Renal cortex interstitium (tissue), 15 donors: ENCODE data around the gene ZNF736. TPM values are rescaled to one million over a fixed set of nuclear protein-coding genes. Genes with fewer than 3 reads are reported as not detected.
"Not testable (repeated sequence)": the region's sequence is repeated elsewhere in the genome, so short reads cannot be mapped to it uniquely, and the experiment has no call there.

Experiments used
- DNase-seq, 11 donors: peaks; one replicate each; pipeline ENCODE4 v3.0.0-alpha.2; 2013; ENCODE audit warnings: low read depth in 9 of 11, low spot score in 4 of 11; ENCODE audit errors: extremely low read depth in 1 of 11
- long read RNA-seq, 16 experiments: transcript quantifications; one replicate each; lab custom pipeline, GENCODE V29; 2026
- polyA plus RNA-seq, 3 donors: library from polyadenylated mRNA; unstranded; fragments of 120-200 nt; gene quantifications; one replicate each; pipeline ENCODE4 v1.2.1, GENCODE V29; 2013; ENCODE audit not compliant: insufficient read length in 3 of 3

The ZNF736 gene
- 10 to 100 TPM; 16.0 to 33.3 (median 16.6) TPM for polyA plus RNA-seq
- long read RNA-seq, donor 1, partial matches to known transcripts = 0 of 2 reads
- long read RNA-seq, donor 1, other reads (novel, unspliced or antisense) = 0 of 2 reads
- long read RNA-seq, donor 2 = 0 reads
- long read RNA-seq, donor 3, partial matches to known transcripts = 0 of 3 reads
- long read RNA-seq, donor 3, other reads (novel, unspliced or antisense) = 0 of 3 reads
- long read RNA-seq, donor 4, full-length matches to known transcripts = 4 of 4 reads
- long read RNA-seq, donor 4, partial matches to known transcripts = 0 of 4 reads
- long read RNA-seq, donor 4, other reads (novel, unspliced or antisense) = 0 of 4 reads
- long read RNA-seq, donor 5 = 0 reads
- long read RNA-seq, donor 6, full-length matches to known transcripts = 5 of 5 reads
- long read RNA-seq, donor 6, partial matches to known transcripts = 0 of 5 reads
- long read RNA-seq, donor 6, other reads (novel, unspliced or antisense) = 0 of 5 reads
- long read RNA-seq, donor 7, partial matches to known transcripts = 0 of 5 reads
- long read RNA-seq, donor 7, other reads (novel, unspliced or antisense) = 0 of 5 reads
- long read RNA-seq, donor 8 = 0 reads
- long read RNA-seq, donor 9, partial matches to known transcripts = 0 of 1 reads
- long read RNA-seq, donor 9, other reads (novel, unspliced or antisense) = 0 of 1 reads
- long read RNA-seq, donor 10, full-length matches to known transcripts = 3 of 3 reads
- long read RNA-seq, donor 10, partial matches to known transcripts = 0 of 3 reads
- long read RNA-seq, donor 10, other reads (novel, unspliced or antisense) = 0 of 3 reads
- long read RNA-seq, donor 11 = 0 reads
- long read RNA-seq, donor 12 = 0 reads
- long read RNA-seq, donor 13 = 0 reads
- long read RNA-seq, donor 14, full-length matches to known transcripts = 1 of 1 reads
- long read RNA-seq, donor 14, partial matches to known transcripts = 0 of 1 reads
- long read RNA-seq, donor 14, other reads (novel, unspliced or antisense) = 0 of 1 reads
- long read RNA-seq, donor 15, partial matches to known transcripts = 0 of 2 reads
- long read RNA-seq, donor 15, other reads (novel, unspliced or antisense) = 0 of 2 reads
- long read RNA-seq, donor 16, full-length matches to known transcripts = 12 of 12 reads
- long read RNA-seq, donor 16, partial matches to known transcripts = 0 of 12 reads
- long read RNA-seq, donor 16, other reads (novel, unspliced or antisense) = 0 of 12 reads

DNA sequence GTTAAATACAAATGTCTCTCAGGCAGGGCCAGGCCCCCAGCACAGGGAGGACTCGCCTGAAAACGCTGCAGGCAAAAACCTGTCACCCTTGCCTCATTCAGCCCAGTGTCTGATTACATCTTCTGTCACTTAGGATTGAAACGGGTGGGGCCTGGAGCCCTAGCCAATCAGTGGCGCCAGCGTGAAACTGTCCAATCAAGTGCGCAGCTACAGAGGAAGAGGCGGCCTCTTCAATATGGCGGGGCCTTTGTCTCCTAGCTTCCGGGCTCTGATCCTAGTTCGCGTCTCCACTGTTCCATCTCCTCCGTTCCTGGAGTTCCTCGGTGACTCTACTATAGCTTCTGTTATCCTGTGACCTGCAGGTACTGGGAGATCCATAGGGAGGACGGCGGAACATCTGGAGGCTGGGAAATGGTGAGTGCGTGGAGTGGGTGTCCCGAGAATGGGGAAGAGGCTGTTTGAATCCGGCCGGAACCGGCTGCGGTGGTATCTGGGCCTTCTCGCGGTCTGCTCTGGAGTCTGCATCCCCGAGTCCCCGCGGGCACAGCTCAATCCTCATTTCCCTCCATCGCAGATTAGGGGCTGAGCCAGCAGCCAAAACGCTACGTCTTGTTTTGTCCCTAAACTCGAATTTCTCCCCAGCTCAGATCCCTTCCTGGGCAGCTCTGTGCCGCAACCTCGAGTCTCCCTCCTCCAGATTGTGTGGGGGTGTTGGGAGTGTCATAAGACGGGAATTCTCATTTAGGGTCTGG is at the start of gene ZNF736:
TSS of gene ZNF736 (plus strand) at position 222 of the 752 bp plus-strand sequence. CDS start at position 412, 190 bp downstream.
- peak; percentile 83 to 93 (median 87) for DNase-seq

DNA sequence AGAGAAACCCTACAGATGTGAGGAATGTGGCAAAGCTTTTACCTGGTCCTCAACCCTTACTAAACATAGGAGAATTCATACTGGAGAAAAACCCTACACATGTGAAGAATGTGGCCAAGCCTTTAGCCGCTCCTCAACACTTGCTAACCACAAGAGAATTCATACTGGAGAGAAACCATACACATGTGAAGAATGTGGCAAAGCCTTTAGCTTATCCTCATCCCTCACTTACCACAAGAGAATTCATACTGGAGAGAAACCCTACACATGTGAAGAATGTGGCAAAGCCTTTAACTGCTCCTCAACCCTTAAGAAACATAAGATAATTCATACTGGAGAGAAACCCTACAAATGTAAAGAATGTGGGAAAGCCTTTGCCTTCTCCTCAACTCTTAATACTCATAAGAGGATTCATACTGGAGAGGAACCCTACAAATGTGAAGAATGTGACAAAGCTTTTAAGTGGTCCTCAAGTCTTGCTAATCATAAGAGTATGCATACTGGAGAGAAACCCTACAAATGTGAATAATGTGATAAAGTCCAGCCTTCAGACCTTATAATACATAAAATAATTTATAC is 47.3 kb upstream of the ZNF736 start:
- DNase-seq = no peak

GRCh38 chr7:64277630-64278029 is 36.1 kb upstream of the ZNF736 start:
- DNase-seq = no peak

DNA sequence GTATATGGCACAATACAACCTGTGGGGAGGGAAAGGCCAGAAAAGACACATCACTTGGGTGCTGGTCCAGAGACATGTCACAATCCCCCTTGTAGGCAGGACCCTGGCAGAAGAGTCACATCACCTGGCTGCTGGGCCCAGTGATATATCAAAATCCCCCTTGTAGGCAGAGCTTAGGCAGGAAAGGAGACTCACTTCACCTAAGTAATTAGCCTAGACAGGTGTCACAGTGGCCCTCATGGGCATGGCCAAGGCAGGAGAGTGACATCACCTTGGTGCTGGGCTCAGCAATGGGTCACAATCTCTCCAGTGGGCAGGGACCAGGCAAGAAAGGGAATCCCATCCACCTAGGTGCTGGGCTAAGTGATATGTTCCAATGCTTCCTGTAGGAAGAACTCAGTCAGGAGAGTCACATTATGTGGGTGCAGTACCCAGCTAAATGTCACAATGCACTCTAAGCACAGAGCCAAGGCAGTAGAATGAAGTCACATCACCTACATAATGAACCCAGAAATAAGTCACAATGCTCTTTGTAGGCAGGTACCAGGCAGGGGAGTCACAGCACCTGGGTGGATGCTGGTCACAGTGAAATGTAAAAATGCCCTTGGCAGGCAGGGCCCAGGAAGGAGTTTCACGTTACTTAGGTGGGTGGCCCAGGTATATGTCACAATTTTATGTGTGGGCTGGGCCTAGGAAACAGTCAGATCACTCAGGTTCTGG is 18.9 kb upstream of the ZNF736 start:
- no peak for DNase-seq

DNA sequence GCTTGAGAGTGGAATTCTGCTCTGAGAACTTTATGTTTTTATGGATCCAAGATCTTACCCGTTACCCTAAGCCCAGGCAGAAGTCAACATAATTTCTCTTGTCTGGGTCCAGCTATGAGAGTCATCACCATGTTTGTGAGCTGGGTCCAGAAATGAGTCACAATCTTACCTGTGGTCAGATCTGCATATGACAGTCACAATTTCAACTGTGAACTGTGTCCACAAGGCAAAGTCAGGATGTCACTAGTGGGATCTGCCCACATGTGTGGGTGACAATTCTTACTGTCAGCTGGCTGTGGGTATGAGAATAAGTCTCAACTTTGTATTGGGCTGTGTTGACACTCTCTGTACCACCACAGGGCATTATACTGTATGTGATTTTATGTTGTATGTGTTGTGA is 16.3 kb upstream of the ZNF736 start:
- not testable (repeated sequence) for DNase-seq

DNA sequence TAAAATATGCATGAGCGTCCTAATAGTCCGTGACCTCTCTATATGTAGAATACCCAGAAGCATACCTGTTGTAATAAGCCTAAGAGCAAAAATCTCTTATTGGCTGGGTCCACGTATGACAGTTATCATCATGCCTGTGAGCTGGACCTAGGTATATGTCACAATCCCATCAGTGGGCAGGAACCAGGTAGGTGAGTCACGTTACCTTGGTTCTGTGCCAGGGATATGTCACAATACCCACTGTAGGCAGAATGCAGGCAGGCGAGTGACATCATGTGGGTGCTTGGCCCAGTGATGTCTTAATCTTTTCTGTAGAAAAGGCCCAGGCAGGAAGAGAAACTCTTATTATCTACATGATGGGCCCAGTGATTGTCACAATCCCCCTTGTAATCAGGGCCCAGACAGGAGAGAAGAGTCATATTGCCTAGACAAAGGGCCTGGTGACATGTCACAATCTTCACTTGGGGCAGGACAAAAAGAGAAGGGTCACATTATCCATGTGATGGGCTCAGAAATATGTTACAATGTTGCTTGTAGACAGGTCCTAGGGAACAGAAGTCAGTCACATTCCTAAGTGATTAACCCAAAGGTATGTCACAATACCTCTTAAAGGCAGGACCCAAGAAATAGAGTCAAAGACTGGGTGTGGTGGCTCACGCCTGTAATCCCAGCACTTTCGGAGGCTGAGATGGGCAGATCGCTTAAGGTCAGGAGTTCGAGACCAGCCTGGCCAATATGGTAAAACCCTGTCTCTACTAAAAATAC is 12.9 kb upstream of the ZNF736 start:
- DNase-seq = no peak

- peak; percentile 77 to 93 (median 87) for DNase-seq
These were observed 6.3 kb upstream of the ZNF736 start for GRCh38 chr7:64307254-64308015.

- DNase-seq = peak in 1 of 11 donors; percentile 18
These were observed 5.8 kb upstream of the ZNF736 start for GRCh38 chr7:64308016-64308270.

DNA sequence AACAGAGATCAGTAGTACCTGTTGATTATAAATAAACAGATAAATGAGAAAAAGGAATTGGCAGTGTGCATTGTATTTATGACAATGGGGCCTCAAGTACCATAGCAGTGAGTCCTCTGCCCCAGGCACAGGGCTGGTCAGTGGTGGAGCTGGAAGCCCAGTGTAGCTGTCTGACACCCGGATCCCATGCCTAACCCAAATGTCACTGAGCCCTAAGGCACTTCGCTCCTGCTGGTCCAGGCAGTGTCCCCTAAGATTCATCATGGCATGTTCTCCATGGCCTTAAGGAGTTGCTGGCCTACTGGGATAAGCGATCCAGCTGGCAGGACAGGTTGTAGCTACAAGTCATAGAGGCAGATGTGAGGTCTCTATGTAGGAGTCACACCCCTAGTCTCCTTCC is 3.3 kb upstream of the ZNF736 start:
- DNase-seq = no peak

GRCh38 chr7:64312826-64313225 is 935 bp upstream of the ZNF736 start:
- DNase-seq = no peak

DNA sequence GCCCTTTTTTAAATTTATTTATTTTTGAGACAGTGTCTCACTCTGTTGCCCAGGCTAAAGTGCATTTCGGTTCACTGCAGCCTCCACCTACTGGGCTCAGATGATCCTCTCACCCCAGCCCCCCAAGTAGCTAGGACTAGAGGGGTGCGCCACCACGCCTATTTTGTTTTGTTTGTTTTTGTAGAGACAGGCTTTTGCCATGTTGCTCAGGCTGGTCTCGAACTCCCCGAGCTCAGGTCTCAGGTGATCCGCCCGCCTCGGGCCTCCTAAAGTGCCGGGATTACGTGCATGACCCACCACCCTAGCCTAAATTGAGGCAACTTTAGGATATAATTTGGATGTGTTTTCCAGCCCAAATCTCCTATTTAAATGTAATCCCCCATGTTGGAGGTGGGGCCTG is 805 bp downstream of the ZNF736 start:
- no peak for DNase-seq

GRCh38 chr7:64316031-64316742 is 2.4 kb downstream of the ZNF736 start:
- not testable (repeated sequence) for DNase-seq

DNA sequence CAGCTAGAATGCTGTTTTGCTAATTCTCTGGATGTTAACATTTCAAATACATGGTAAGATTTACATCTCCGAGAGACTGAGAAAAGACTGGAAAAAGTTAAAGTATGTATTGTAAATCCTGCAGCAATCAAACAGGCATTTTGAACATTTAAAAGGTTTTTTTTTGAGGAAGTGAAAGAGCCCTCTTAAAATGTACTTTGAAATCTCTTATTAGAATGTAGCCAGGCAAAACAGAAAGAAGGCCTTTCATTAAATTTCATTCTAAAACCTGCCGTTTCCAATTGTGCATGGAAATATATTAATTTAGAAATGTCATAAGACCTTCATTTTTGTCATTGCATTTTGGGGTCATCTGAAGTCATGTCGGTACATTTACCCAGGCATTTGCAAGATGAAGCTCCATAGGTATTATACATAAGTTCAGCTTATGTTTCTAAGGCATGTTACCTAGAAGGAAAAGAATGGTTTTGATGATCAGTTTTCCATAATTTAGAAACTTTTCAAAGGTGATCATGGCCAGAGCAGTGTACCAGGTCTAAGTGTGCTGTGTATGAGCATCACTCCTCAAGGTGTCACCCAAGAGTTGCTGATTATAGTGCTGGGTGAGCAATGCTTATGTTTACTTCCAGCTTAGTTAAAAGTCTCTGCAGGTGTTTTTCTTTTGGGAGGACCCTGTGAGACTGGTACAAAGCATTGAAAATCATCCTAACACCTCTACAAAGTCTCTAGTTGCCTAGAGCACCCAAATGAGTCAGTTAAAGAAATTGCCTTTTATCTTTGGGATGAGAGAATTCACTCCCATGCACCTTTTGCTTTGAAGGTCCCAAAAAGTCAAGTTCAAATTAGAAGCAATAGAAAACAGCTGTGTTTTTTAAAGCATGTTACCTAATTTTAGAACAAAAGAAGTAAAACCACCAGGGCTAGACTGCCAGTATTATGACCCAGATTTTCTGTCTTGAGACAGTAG is 7.1 kb downstream of the ZNF736 start:
- DNase-seq = no peak

- DNase-seq = not testable (repeated sequence)
These were observed 10.4 kb downstream of the ZNF736 start for GRCh38 chr7:64324166-64324565.

GRCh38 chr7:64348713-64349210 is 35.0 kb downstream of the ZNF736 start:
- not testable (repeated sequence) for DNase-seq
